22Rv1 (cell line): ENCODE data around the gene SMYD3.
A peak's percentile ranks its signal among the peaks of the same experiment; 100 is the strongest.

Experiments used
- H3K27ac ChIP-seq: fragments of 450-650 bp; 2 replicates; pipeline ENCODE4 v1.5.1; 2017
- ZFX ChIP-seq: fragments of 450-650 bp; IDR thresholded peaks from 2 replicates; pipeline ENCODE4 v1.6.1; 2017; ENCODE audit warnings: antibody characterized with exemption, borderline replicate concordance
- TF ChIP-seq, protein P1 (sequence below): fragments of 450-650 bp; IDR thresholded peaks from 2 replicates; pipeline ENCODE4 v1.5.1; 2017; ENCODE audit warnings: mild to moderate bottlenecking

Gene SMYD3

DNA sequence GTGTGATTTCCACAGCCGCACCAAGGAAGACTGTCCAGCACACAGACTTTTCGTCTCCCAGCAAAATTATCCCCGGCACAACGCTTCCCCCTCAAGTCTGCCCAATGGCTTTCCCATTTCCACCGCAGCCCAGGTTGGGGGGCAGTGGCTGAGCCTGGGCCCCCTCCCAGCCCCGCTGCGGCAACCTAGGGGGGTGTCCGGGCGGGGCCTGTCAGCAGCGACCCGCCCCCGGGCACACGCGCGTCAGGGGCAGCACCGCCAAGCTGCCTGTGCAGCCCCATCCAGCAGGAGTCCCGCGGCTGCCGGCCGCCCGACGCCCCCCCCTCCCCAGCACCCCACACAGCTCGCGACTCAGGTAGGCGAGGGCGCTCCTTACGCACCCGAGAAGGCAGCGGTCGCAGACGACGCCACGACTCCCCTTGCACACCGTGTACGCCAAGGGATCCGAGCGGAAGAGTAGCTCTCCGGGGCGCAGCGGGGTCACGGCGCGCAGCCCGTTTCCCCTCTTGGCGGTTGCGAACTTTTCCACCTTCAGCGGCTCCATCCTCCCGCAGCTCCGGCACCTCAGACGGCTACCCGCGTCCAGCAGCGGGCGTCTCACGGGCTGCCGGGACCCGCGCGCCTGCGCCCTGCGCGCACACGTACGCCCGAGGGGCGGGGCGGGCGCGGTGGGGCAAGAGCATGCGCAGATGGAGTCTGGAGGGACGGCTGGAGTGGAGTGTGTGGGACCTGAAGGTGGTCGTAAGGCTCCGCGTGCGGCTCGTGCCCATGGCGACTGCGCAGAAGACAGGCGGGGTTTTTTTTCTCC, at the start of gene SMYD3:
Gene SMYD3 (minus strand): TSS at position 606 of the 808 bp plus-strand sequence.
- TF ChIP-seq ZFX = no peak
- TF ChIP-seq, protein P1, sequence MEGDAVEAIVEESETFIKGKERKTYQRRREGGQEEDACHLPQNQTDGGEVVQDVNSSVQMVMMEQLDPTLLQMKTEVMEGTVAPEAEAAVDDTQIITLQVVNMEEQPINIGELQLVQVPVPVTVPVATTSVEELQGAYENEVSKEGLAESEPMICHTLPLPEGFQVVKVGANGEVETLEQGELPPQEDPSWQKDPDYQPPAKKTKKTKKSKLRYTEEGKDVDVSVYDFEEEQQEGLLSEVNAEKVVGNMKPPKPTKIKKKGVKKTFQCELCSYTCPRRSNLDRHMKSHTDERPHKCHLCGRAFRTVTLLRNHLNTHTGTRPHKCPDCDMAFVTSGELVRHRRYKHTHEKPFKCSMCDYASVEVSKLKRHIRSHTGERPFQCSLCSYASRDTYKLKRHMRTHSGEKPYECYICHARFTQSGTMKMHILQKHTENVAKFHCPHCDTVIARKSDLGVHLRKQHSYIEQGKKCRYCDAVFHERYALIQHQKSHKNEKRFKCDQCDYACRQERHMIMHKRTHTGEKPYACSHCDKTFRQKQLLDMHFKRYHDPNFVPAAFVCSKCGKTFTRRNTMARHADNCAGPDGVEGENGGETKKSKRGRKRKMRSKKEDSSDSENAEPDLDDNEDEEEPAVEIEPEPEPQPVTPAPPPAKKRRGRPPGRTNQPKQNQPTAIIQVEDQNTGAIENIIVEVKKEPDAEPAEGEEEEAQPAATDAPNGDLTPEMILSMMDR = peak; percentile 52; the same call in 1 of the 2 replicates
- H3K27ac ChIP-seq = peak within 1 kb of the TSS; percentile 22

DNA sequence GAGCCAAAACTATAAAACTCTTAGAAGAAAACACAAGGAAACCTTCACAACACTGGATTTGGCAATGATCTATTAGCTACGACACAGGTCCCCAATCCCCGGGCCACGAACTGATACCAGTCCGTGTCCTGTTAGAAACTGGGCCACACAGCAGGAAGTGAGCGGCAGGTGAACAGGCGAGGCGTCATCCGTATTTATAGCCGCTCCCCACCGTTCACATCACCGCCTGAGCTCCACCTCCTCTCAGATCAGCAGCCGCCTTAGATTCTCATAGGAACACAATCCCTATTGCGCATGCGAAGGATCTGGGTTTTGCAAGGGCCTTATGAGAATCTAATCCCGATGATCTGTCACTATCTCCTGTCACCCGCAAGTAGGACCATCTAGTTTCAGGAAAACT, 47.1 kb upstream of the SMYD3 start:
- TF ChIP-seq, protein P1 = no peak
- no peak for TF ChIP-seq ZFX
- no peak overlapping the region for H3K27ac ChIP-seq

DNA sequence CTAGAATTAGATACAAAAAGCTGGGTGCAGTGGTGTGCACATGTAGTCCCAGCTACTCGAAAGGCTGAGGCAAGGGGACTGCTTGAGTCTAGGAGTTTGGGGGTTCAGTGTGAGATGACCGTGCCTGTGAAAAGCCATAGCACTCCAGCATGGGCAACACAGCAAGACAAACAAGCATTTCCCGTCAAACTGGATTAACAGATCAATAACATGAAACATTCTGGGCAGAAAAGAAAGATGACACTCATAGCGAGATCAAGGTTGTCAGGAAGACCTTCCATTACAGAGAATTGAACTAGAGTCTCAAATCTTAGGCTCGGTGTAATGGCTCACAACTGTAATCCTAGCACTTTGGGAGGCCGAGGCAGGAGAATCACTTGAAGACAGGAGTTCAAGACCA, 45.0 kb upstream of the SMYD3 start:
- TF ChIP-seq, protein P1 = no peak
- no peak for TF ChIP-seq ZFX
- no peak overlapping the region for H3K27ac ChIP-seq

DNA sequence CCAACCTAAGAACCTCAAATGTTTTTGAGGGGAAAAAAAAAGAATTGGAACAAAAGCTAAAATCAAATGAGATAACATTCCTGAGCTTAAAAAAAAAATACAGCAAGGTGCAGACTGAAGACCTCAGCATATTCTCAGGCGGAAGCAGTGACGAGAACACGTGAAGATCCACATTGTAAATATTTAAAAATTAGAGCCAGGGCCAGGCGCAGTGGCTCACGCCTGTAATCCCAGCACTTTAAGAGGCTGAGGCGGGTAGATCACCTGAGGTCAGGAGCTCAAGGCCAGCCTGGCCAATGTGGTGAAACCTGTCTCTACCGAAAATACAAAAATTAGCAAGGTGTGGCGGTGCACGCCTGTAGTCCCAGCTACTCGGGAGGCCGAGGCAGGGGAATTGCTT, 43.3 kb upstream of the SMYD3 start:
- TF ChIP-seq ZFX = no peak
- TF ChIP-seq, protein P1 = no peak
- H3K27ac ChIP-seq = no peak overlapping the region

DNA sequence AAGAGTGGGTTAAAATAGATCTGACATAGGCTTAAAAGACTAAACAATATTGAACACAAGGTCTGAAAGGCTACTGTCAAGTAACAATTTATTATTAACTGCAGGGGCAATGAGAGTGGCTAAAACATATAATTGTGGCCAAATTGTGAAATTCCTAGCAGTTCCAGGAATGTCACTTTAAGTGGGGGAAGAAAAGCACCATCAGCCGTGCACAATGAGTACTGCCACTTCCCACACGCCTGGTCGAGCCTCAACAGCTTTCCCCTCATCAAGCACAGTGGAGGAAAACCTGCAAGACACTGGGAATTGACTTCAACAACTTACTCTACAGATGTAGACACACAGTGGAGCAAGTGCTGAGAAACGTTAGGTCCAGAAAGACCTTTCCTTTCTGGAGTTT, 42.6 kb upstream of the SMYD3 start:
- no peak for TF ChIP-seq ZFX
- TF ChIP-seq, protein P1 = no peak
- no peak overlapping the region for H3K27ac ChIP-seq

DNA sequence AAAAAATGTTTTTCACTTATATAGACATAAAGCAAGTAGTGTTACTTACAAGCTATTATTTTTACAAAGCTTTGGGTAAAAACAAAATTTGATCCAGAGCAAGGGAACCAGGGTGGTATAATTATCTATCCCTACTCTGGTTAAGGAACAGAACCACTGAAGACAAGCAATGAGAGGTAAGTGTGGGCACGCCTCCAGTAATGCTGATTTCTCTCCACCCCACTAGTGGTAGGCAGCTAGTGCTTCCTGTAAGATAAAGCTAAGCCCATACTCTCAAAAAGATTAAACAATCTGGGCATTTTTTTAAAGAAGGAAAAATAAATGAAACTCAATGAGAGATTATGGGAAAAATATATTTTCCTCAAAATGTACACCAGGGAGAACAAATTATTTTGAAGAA, 36.9 kb upstream of the SMYD3 start:
- TF ChIP-seq, protein P1 = no peak
- TF ChIP-seq ZFX = no peak
- no peak overlapping the region for H3K27ac ChIP-seq

DNA sequence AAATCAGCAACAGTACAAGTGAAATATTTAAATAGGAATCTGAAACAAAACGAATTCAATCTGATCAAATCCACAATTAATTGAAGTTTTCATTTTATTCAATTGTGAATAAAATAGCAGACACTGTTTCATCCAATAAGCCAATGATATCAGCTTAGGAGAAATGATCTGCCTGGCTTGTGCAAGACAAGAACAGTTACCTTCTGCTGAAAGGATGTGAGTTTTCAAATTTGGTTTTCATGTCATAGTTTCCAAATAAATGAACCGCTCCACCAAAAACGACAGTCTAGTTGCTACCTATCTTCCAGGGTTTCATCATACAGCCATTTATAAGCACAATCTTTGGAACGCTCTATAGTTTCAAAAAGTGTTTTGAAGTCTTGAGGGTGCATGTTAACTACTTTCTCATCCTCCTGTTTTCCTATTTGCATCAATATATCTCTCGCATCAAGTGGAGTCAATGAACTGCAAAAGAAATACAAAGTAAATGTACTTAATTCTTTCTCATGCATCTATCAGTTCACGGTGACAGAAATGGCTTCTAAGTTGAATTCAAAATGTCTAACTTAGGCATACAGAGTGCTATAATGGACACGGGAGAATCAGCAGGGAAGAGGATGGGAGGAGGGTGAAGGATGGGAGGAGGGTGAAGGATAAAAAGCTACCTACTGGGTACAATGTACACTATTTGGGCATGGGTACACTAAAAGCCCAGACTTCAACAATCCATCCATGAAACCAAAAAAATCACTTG, 33.8 kb upstream of the SMYD3 start:
- no peak for TF ChIP-seq ZFX
- no peak overlapping the region for H3K27ac ChIP-seq
